Right lobe of liver (tissue), 6 donors: ENCODE data around the gene OPCML. TPM values are rescaled to one million over a fixed set of nuclear protein-coding genes. Genes with fewer than 3 reads are reported as not detected.

Experiments used
- ATAC-seq, 4 donors: fragments of 200-7000 bp; cut with Tn5 transposase; one replicate each; pipeline ENCODE4 v1.9.1; 2020; ENCODE audit warnings: mild to moderate bottlenecking in 4 of 4, moderate library complexity in 4 of 4
- DNase-seq, 3 donors: peaks; one replicate each; pipeline ENCODE4 v3.0.0-alpha.2; 2020
- H3K27ac ChIP-seq, 3 donors: fragments of 200-600 bp; one replicate each; pipeline ENCODE4 v1.8.0; 2022
- H3K27me3 ChIP-seq, 2 donors: fragments of 200-600 bp; one replicate each; pipeline ENCODE4 v1.8.0; 2022
- H3K36me3 ChIP-seq, 4 donors: fragments of 200-600 bp; sonication (generic) in 1 of 4; one replicate each; pipeline versions ENCODE4 v1.5.1 to v1.8.0; 2017 to 2022; ENCODE audit warnings: control low read depth in 1 of 4
- H3K4me1 ChIP-seq, 4 donors: fragments of 200-600 bp; sonication (generic) in 1 of 4; one replicate each; pipeline versions ENCODE4 v1.5.1 to v1.8.0; 2017 to 2022; ENCODE audit warnings: control low read depth in 1 of 4
- H3K4me3 ChIP-seq, 3 donors: fragments of 200-600 bp; one replicate each; pipeline ENCODE4 v1.8.0; 2022
- H3K9me3 ChIP-seq, 4 donors: fragments of 200-600 bp; sonication (generic) in 1 of 4; one replicate each; pipeline versions ENCODE4 v1.5.1 to v1.8.0; 2017 to 2022; ENCODE audit warnings: control low read depth in 1 of 4
- POLR2A ChIP-seq: fragments of 450-650 bp; IDR thresholded peaks from one replicate; pipeline ENCODE4 v1.6.1; 2017; ENCODE audit warnings: antibody characterized with exemption, mild to moderate bottlenecking
- WGBS: methylation state at CpG from one replicate; pipeline ENCODE4 v1.1.6; 2018; ENCODE audit warnings: low coverage, low lambda C conversion rate; ENCODE audit not compliant: insufficient coverage; ENCODE audit errors: missing lambda C conversion rate; 5-methylcytosine and 5-hydroxymethylcytosine counted together
- intact Hi-C, 2 donors: fragments of 100-400 bp; cut with DNase I; formaldehyde crosslinking; loops; one replicate each; pipeline versions ENCODE4 v1.11.2 to v1.14.1; 2022
- total RNA-seq, 6 experiments: library from RNA; depleted of rRNA in 2 of 6; stranded (reverse); fragments of >200 nt in 2 of 6; fragmentation: NEBNext Ultra II Directional in 3 of 6; extraction: Animal tissue kit (Norgen Biotek cat#: 25700) in 3 of 6; gene quantifications; one replicate each; pipeline versions ENCODE4 v1.1.0 to v1.2.4, GENCODE V29; 2016 to 2023
- TF ChIP-seq, protein P1 (sequence below), 4 donors: fragments of 200-600 bp in 3 of 4; fragments of 450-650 bp in 1 of 4; IDR thresholded peaks; one replicate each; pipeline versions ENCODE4 v1.5.1 to v1.8.0; 2016 to 2022; ENCODE audit warnings: antibody characterized with exemption in 4 of 4, mild to moderate bottlenecking in 2 of 4
- donor health status: DM: no; HTN: yes; CAD: no.
- donor health status: DM: no; HTN: no; CAD: no.
- donor health status: DM: no; HTN: no; CAD: no.
- donor health status: DM: no; HTN: yes; CAD: no.
- donor health status: DM: no; HTN: yes; CAD: no.

The OPCML gene
- total RNA-seq, 6 experiments from 2014 or later, result 0.11 TPM; not detected in 5

DNA sequence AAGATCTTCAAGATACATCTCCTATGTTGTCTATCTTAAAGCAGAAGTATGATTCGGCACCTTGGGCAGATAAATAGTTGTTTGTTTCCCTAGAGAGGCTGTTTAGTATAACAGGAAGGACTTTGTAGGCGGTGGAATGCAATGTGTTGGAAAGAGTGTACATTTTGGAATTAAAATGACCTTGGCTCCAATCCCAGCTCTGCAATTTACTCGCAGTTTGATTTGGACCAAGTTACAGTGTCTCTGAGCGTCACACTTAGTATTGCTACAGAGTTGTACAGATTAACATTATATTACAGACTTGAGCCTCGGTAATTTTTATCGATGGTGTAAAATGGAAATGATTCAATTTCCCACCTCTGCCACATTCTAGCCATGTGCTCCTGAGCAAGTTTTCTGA is 265.3 kb downstream of the OPCML start:
- 25% methylated on average over 4 of the region's 6 CpGs for WGBS
- Histone ChIP-seq H3K9me3 (no peaks in the 10 kb centered on the region), H3K27me3 (no peaks in the 10 kb centered on the region), H3K27ac (no peak overlapping the region), H3K36me3 (no peaks in the 10 kb centered on the region), H3K4me1 (no peaks in the 10 kb centered on the region), H3K4me3 (no peak overlapping the region)
- ATAC-seq (no peak), DNase-seq (no peak)
- TF ChIP-seq, protein P1, sequence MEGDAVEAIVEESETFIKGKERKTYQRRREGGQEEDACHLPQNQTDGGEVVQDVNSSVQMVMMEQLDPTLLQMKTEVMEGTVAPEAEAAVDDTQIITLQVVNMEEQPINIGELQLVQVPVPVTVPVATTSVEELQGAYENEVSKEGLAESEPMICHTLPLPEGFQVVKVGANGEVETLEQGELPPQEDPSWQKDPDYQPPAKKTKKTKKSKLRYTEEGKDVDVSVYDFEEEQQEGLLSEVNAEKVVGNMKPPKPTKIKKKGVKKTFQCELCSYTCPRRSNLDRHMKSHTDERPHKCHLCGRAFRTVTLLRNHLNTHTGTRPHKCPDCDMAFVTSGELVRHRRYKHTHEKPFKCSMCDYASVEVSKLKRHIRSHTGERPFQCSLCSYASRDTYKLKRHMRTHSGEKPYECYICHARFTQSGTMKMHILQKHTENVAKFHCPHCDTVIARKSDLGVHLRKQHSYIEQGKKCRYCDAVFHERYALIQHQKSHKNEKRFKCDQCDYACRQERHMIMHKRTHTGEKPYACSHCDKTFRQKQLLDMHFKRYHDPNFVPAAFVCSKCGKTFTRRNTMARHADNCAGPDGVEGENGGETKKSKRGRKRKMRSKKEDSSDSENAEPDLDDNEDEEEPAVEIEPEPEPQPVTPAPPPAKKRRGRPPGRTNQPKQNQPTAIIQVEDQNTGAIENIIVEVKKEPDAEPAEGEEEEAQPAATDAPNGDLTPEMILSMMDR (IDR thresholded peaks at IDR 0.05), result no peak
- TF ChIP-seq POLR2A, result no peak
- intact Hi-C loops, result no loop called here

DNA sequence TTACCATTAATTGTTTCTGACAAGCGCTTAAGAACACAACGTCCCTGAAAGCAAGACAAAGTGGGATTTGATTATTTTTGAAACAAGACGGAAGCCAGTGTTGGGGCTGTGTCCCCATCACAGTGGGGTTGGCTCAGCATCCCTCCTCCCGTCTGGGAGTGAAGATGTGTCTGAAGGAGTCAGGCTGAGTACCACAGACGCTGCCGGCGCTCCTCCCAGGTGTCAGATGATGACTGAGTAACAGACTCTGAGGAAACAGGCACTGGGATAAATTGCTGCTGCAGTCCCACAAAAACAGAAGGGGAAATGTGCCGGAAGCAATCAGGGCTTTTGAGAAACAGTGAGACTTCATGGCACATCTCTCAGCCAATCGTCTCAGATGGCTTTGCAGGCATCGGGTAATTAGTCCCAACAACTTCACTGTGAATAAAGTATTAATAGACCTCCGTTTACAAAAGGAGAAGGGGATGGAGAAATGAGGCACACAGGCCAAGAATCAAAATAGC is 266.7 kb downstream of the OPCML start:
- ATAC-seq (no peak), DNase-seq (no peak)
- Histone ChIP-seq H3K36me3 (no peaks in the 10 kb centered on the region), H3K9me3 (no peaks in the 10 kb centered on the region), H3K4me3 (no peak overlapping the region), H3K4me1 (no peaks in the 10 kb centered on the region), H3K27ac (no peak overlapping the region), H3K27me3 (no peaks in the 10 kb centered on the region)
- intact Hi-C loops, result no loop called here
- WGBS, result 45% methylated on average over 11 of the region's 11 CpGs
- TF ChIP-seq POLR2A, result no peak
- TF ChIP-seq, protein P1 (IDR thresholded peaks at IDR 0.05), result no peak

DNA sequence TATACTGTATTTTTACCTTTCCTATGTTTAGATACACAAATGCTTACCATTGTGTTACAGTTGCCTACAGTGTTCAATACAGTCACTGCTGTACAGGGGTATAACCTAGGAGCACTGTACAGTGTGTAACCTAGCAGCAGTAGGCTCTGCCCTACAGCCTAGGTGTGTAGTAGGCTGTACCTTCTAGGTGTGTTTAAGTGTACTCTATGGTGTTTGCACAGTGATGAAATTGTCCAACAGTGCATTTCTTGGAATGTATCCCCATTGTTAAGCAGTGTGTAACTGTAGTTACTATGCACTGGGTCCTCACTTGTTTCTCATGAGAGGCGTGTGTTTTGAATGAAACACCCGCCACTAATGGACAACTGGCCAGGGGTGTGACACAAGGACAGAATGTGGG is 269.0 kb downstream of the OPCML start:
- Histone ChIP-seq H3K4me3 (no peak overlapping the region), H3K9me3 (no peaks in the 10 kb centered on the region), H3K36me3 (no peaks in the 10 kb centered on the region), H3K27me3 (no peaks in the 10 kb centered on the region), H3K4me1 (no peaks in the 10 kb centered on the region), H3K27ac (no peak overlapping the region)
- ATAC-seq (no peak), DNase-seq (no peak)
- 45% methylated on average over 2 of the region's 2 CpGs for WGBS
- intact Hi-C loops, result no loop called here
- no peak for TF ChIP-seq POLR2A
- TF ChIP-seq, protein P1 (IDR thresholded peaks at IDR 0.05), result no peak

DNA sequence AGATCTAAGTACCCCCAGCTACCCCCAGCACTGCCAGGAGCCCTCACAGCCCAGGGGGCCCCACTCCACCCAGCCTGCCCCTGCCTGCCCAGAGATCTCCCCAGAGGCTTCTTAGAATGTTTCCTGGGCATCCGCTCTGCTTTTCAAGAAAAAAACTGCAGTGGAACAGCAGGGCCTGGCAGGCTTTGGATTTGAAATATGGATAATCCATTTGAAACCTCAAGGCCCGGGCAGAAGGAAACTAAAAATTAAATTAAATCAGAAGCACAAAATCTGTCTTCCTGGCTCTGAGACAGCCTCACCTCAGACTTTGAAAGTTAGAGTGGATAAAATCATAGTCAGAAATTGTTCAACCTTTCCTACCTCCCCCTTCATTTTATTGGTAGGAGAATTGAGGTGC is 273.6 kb downstream of the OPCML start:
- TF ChIP-seq, protein P1 (IDR thresholded peaks at IDR 0.05), result no peak
- no peak for TF ChIP-seq POLR2A
- ATAC-seq (no peak), DNase-seq (no peak)
- Histone ChIP-seq H3K4me3 (no peak overlapping the region), H3K4me1 (no peaks in the 10 kb centered on the region), H3K9me3 (no peaks in the 10 kb centered on the region), H3K27me3 (no peaks in the 10 kb centered on the region), H3K36me3 (no peaks in the 10 kb centered on the region), H3K27ac (no peak overlapping the region)
- WGBS, result 73% methylated on average over 2 of the region's 2 CpGs
- intact Hi-C loops, result no loop called here

DNA sequence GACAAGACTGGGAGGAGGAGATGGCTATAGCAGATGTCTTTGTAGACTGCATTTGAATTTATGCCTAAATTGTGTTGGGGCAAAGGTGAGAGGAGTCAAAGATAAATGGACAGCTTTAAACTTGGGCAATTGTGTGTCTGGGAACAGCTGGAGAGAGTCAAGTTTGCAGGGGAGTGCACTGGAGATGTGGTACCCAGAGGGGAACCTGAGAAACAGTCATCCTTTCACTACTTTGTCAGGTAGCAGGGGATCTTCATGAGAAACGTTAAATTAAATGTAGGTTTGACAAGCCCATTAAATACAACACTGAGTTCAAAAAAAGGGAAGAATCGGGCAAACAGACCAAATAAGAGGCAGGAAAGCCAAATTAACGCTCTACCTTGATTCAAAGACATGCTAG is 277.7 kb downstream of the OPCML start:
- TF ChIP-seq, protein P1 (IDR thresholded peaks at IDR 0.05), result no peak
- no peak for TF ChIP-seq POLR2A
- intact Hi-C loops, result no loop called here
- Histone ChIP-seq H3K9me3 (no peaks in the 10 kb centered on the region), H3K27me3 (no peaks in the 10 kb centered on the region), H3K27ac (no peak overlapping the region), H3K36me3 (no peaks in the 10 kb centered on the region), H3K4me1 (no peaks in the 10 kb centered on the region), H3K4me3 (no peak overlapping the region)
- ATAC-seq, result no peak
- DNase-seq, result no peak
- 43% methylated on average over 3 of the region's 3 CpGs for WGBS
